Lower leg skin (tissue), 4 donors: Measurements from ENCODE around the gene EDC3. TPM values are rescaled to one million over a fixed set of nuclear protein-coding genes. Genes with fewer than 3 reads are reported as not detected.

Experiments used
- DNase-seq, 2 donors: peaks; one replicate each; pipeline ENCODE4 v3.0.0-alpha.2; 2019; ENCODE audit warnings: low spot score in 2 of 2
- H3K4me3 ChIP-seq: fragments of 200-600 bp; sonication (generic); 2 replicates; pipeline ENCODE4 v1.5.1; 2017; ENCODE audit warnings: mild to moderate bottlenecking, low read depth; ENCODE audit not compliant: poor library complexity, severe bottlenecking
- POLR2A ChIP-seq, 2 donors: fragments of 450-650 bp; IDR thresholded peaks; one replicate each; pipeline ENCODE4 v1.6.1; 2016 to 2017; ENCODE audit warnings: antibody characterized with exemption in 2 of 2, mild to moderate bottlenecking in 1 of 2, moderate library complexity in 1 of 2
- WGBS, 2 donors: methylation state at CpG; one replicate each; pipeline ENCODE4 v1.1.5; 2018; 5-methylcytosine and 5-hydroxymethylcytosine counted together
- intact Hi-C: fragments of 100-400 bp; cut with DNase I; formaldehyde crosslinking; loops from one replicate; pipeline ENCODE4 v1.15.0; 2023; ENCODE audit warnings: low total_unique reads
- total RNA-seq, 4 donors: library from RNA; depleted of rRNA; stranded (reverse); fragments of >200 nt; gene quantifications; one replicate each; pipeline ENCODE4 v1.1.0, GENCODE V29; 2016
- TF ChIP-seq, protein P1 (sequence below), 3 donors: fragments of 450-650 bp; IDR thresholded peaks; one replicate each; pipeline ENCODE4 v1.5.1; 2016; ENCODE audit warnings: antibody characterized with exemption in 3 of 3, mild to moderate bottlenecking in 3 of 3, moderate library complexity in 2 of 3

The EDC3 gene
- total RNA-seq, 4 donors from 2014 or later: 11.2 to 33.6 (median 17.6) TPM

GRCh38 chr15:74611341-74611740, 84.5 kb downstream of the EDC3 start:
- DNase-seq: no peak
- intact Hi-C loops: no loop called here
- H3K4me3 ChIP-seq: no peak overlapping the region
- TF ChIP-seq, protein P1, sequence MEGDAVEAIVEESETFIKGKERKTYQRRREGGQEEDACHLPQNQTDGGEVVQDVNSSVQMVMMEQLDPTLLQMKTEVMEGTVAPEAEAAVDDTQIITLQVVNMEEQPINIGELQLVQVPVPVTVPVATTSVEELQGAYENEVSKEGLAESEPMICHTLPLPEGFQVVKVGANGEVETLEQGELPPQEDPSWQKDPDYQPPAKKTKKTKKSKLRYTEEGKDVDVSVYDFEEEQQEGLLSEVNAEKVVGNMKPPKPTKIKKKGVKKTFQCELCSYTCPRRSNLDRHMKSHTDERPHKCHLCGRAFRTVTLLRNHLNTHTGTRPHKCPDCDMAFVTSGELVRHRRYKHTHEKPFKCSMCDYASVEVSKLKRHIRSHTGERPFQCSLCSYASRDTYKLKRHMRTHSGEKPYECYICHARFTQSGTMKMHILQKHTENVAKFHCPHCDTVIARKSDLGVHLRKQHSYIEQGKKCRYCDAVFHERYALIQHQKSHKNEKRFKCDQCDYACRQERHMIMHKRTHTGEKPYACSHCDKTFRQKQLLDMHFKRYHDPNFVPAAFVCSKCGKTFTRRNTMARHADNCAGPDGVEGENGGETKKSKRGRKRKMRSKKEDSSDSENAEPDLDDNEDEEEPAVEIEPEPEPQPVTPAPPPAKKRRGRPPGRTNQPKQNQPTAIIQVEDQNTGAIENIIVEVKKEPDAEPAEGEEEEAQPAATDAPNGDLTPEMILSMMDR (IDR thresholded peaks at IDR 0.05): no peak
- TF ChIP-seq POLR2A (IDR thresholded peaks at IDR 0.05): no peak
- WGBS, 2 donors: 62 to 72% methylated on average over 2 to 11 of the region's 11 CpGs

DNA sequence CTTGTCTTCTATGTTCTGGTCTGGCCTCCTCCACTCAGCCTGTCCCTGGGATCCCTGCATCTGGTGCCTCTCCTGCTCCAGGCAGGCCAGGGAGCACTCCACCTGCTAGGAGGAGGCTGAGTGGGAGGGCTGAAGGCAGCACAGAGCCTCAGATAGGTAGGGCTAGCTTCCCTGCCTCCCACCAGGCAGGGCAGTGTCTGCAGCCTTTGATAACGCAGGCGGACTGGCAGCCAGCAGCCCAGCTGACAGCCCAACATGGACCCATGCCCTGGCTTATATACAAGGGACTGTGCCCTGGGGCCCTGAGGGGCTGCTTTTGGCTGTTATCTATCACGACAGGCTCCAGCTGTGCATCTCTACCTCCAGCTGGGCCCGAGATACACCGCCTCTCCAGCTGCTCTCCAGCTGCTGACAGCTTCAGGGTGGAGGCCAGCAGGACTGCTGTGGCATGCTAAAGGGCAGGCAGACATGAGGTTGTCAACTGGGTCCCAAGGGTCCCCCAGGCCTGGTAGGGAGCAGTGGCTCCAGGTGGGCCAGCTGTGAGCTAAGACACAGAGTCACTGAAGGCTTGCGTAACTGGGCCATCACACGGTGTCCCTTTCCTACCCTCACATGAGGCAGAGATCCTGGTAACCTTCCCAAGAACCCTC, 85.4 kb downstream of the EDC3 start:
- intact Hi-C loops: no loop called here
- H3K4me3 ChIP-seq: no peak overlapping the region
- no peak for TF ChIP-seq POLR2A (IDR thresholded peaks at IDR 0.05)
- TF ChIP-seq, protein P1 (IDR thresholded peaks at IDR 0.05): no peak
- no peak for DNase-seq
- WGBS, 2 donors: 68 to 69% methylated on average over 6 to 7 of the region's 7 CpGs

GRCh38 chr15:74609938-74610301, 85.9 kb downstream of the EDC3 start:
- H3K4me3 ChIP-seq: no peak overlapping the region
- TF ChIP-seq, protein P1 (IDR thresholded peaks at IDR 0.05): no peak
- TF ChIP-seq POLR2A (IDR thresholded peaks at IDR 0.05): no peak
- DNase-seq: no peak
- 87 to 95% methylated on average over 3 of the region's 3 CpGs for WGBS, 2 donors
- intact Hi-C loops: no loop called here

- intact Hi-C loops: no loop called here
- 70% methylated on average over 3 of the region's 3 CpGs for WGBS, 2 donors
- no peak overlapping the region for H3K4me3 ChIP-seq
- TF ChIP-seq POLR2A (IDR thresholded peaks at IDR 0.05): no peak
- TF ChIP-seq, protein P1 (IDR thresholded peaks at IDR 0.05): no peak
- DNase-seq: no peak
These were observed 87.0 kb downstream of the EDC3 start for GRCh38 chr15:74608786-74609185.

DNA sequence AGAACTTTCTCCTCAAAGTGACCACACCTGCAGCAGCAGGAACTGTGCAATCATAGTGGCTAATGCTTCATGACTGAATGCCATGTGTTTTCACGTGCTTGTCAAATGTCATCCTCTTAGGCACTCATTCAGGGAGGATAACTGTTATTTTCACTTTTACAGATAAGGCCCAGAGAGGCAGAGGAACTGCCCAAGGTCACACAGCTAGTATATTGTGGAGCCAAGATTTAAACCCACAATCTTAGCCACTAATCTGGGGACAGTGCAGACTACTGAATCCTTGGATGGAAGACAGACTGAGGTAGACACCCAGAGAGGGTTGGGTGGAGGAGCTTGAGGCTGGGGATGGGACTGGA, 90.1 kb downstream of the EDC3 start:
- intact Hi-C loops: no loop called here
- no peak overlapping the region for H3K4me3 ChIP-seq
- no peak for DNase-seq
- TF ChIP-seq, protein P1 (IDR thresholded peaks at IDR 0.05): no peak
- TF ChIP-seq POLR2A (IDR thresholded peaks at IDR 0.05): no peak
- WGBS, 2 donors: 68 to 94% methylated on average over 1 of the region's 1 CpG
